ENCODE data around the gene EPHA10.

EPHA10 gene

DNA sequence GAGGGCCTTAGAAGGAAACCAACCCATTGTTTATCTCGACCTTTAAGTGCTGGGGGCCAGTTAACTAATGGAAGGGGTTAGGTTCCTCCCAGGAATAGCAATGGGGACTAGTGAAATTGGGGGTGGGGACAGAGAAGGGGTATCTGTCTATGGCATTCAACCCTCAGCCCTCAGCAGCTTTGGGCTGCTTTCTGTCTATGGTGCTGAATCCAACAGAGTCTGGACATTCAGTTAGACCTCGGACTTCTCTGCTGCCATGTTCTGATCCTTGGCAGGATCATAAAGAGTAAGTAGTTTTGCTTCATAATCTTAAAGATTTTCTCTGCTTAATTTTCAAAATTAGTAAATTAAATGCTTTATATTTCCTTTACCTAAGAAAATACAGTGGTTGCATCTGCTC, 2.6 kb upstream of the EPHA10 start:
- Histone ChIP-seq H3K27ac (ENCODE audit: insufficient read depth, low read depth, low read length, poor library complexity, severe bottlenecking) (no peak overlapping the region), H3K4me1 (ENCODE audit: control insufficient read depth, insufficient read depth, low read length) (peaks cover 8% of the 10 kb centered on the region), H3K36me3 (ENCODE audit: control insufficient read depth, insufficient read depth, low read length) (no peaks in the 10 kb centered on the region), H3K9me3 (ENCODE audit: control insufficient read depth, low read length) (no peaks in the 10 kb centered on the region), H3K27me3 (ENCODE audit: control insufficient read depth, insufficient read depth, low read length, poor library complexity, severe bottlenecking) (peaks cover 86% of the 10 kb centered on the region), H3K4me3 (ENCODE audit: insufficient read depth, low read depth, low read length) (no peak overlapping the region)
- 39 to 46% methylated on average over 2 of the region's 2 CpGs for WGBS, 2 experiments

DNA sequence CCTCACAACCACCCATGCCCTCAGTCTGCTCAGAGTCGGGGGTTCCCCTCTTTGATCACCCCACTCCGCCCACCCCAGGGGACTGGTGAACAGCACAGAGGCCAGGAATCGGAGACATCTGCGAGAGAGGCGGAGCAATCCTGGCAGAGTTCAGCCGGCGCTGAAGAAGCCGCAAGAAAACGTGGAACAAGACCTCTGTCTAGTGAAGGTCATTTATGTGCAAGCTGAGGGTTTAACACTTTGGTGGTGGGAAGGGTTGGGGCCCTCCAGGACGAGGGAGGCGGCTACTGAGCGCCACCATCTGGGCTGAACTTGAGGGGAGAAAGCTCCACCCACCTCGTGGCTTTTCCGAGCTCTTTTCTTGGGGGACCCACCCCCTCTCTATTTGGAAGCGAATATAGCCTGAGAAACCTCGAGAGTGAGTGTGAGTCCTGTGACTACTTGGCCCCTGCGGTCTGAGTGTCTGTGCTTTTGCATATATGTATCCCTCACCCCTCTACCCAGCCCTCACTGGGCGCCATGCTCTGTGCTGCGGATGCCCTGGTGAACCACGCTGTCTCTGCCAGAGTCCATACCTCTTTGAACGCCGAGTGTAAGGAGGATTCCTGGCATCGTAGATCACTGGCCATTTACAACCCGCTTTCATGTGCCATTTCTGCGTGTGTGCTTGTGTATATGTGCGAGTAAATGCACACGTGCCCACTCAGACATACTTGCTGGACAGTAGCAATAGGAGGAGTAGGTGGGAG, 1.2 kb upstream of the EPHA10 start:
- WGBS, 2 experiments, result 28 to 32% methylated on average over 27 of the region's 27 CpGs

DNA sequence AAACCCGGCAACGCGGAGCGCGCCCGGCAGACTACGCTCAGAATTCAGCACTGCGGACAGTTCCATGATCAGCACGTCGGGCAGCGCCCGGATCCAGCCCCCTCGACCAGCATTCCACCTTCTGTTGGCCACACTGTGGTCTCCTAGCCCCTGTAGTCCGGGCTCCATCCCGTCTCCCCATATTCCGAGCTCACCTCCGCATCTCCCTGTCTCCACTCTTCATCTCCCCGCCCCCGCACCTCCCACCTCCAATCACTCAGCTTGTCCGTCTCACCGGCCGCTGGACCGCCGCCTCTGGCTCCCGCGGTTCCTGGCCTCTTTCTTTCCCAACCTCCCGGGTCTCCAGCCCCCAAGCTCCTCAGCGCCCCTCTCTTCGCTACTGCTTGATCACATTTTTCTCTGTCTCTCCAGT, 500 bp downstream of the EPHA10 start:
- Histone ChIP-seq H3K27ac (ENCODE audit: insufficient read depth, low read depth, low read length, poor library complexity, severe bottlenecking) (no peak overlapping the region), H3K9me3 (ENCODE audit: control insufficient read depth, low read length) (no peaks in the 10 kb centered on the region), H3K4me1 (ENCODE audit: control insufficient read depth, insufficient read depth, low read length) (peaks cover 8% of the 10 kb centered on the region), H3K27me3 (ENCODE audit: control insufficient read depth, insufficient read depth, low read length, poor library complexity, severe bottlenecking) (peaks cover 100% of the 10 kb centered on the region), H3K4me3 (ENCODE audit: insufficient read depth, low read depth, low read length) (no peak overlapping the region), H3K36me3 (ENCODE audit: control insufficient read depth, insufficient read depth, low read length) (no peaks in the 10 kb centered on the region)
- 11% methylated on average over 29 of the region's 29 CpGs for WGBS, 2 experiments

More for the DNA sequence above, 1.2 kb upstream of the EPHA10 start:
- Histone ChIP-seq H3K27me3 (ENCODE audit: control insufficient read depth, insufficient read depth, low read length, poor library complexity, severe bottlenecking) (peaks cover 99% of the 10 kb centered on the region), H3K36me3 (ENCODE audit: control insufficient read depth, insufficient read depth, low read length) (no peaks in the 10 kb centered on the region), H3K27ac (ENCODE audit: insufficient read depth, low read depth, low read length, poor library complexity, severe bottlenecking) (no peak overlapping the region), H3K9me3 (ENCODE audit: control insufficient read depth, low read length) (no peaks in the 10 kb centered on the region), H3K4me3 (ENCODE audit: insufficient read depth, low read depth, low read length) (no peak overlapping the region), H3K4me1 (ENCODE audit: control insufficient read depth, insufficient read depth, low read length) (peaks cover 8% of the 10 kb centered on the region)

DNA sequence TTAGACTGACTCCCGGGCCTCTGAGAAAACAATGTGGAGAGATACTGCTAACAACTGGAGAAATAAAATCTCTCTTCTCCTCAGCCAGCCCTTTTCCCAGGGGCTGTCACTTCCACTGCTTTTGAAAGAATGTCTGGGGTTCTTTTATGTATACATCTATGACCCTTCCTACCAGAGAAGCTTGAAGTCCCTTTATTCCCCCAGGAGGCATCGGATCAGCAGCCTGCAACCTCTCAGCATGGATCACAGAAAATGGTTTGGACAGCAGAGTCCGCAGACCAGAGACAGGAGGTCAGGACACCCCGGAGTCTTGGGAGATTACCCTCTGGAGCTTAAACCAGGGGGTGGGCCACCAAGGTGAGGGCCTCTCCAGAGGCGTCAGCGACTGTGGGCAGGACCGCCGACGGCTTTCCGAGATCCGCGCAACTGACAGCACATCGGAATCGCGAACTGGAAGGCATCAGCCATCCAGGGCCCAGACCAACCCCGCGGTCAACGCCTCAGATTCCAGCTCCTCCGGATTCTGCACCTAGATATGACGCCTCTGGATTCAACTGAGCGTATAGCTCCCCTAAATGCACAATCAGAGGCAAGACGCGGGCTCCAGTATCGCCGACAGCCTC, 1.0 kb downstream of the EPHA10 start:
- Histone ChIP-seq H3K36me3 (ENCODE audit: control insufficient read depth, insufficient read depth, low read length) (no peaks in the 10 kb centered on the region), H3K4me3 (ENCODE audit: insufficient read depth, low read depth, low read length) (no peak overlapping the region), H3K27ac (ENCODE audit: insufficient read depth, low read depth, low read length, poor library complexity, severe bottlenecking) (no peak overlapping the region), H3K9me3 (ENCODE audit: control insufficient read depth, low read length) (no peaks in the 10 kb centered on the region), H3K4me1 (ENCODE audit: control insufficient read depth, insufficient read depth, low read length) (peaks cover 8% of the 10 kb centered on the region), H3K27me3 (ENCODE audit: control insufficient read depth, insufficient read depth, low read length, poor library complexity, severe bottlenecking) (peaks cover 100% of the 10 kb centered on the region)
- 36 to 39% methylated on average over 25 of the region's 25 CpGs for WGBS, 2 experiments

DNA sequence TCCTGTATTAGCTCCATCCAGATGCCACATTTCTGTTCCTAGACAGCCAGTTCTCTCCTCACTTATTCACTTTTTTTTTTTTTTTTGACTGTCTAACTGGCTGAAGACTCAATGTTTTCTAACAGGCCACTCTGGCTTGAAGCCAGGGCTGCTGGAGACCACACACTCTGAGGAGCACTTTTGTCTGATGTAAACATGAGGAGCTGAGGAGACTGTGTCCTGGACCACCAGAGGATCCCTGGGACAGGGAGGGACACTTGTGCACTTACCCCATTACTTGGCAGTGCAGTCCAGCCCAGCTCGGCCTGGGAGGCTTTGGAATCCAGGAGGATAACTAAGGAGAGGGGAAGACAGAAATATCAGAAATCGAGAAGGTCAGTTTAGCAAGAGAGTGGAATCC, 2.4 kb downstream of the EPHA10 start:
- H3K4me3 ChIP-seq (ENCODE audit: insufficient read depth, low read depth, low read length), result no peak overlapping the region
- H3K9me3 ChIP-seq (ENCODE audit: control insufficient read depth, low read length), result no peaks in the 10 kb centered on the region
- no peaks in the 10 kb centered on the region for H3K36me3 ChIP-seq (ENCODE audit: control insufficient read depth, insufficient read depth, low read length)
- peaks cover 100% of the 10 kb centered on the region for H3K27me3 ChIP-seq (ENCODE audit: control insufficient read depth, insufficient read depth, low read length, poor library complexity, severe bottlenecking)
- H3K4me1 ChIP-seq (ENCODE audit: control insufficient read depth, insufficient read depth, low read length), result peaks cover 8% of the 10 kb centered on the region
- 71% methylated on average over 2 of the region's 2 CpGs for WGBS, 2 experiments
- H3K27ac ChIP-seq (ENCODE audit: insufficient read depth, low read depth, low read length, poor library complexity, severe bottlenecking), result no peak overlapping the region

DNA sequence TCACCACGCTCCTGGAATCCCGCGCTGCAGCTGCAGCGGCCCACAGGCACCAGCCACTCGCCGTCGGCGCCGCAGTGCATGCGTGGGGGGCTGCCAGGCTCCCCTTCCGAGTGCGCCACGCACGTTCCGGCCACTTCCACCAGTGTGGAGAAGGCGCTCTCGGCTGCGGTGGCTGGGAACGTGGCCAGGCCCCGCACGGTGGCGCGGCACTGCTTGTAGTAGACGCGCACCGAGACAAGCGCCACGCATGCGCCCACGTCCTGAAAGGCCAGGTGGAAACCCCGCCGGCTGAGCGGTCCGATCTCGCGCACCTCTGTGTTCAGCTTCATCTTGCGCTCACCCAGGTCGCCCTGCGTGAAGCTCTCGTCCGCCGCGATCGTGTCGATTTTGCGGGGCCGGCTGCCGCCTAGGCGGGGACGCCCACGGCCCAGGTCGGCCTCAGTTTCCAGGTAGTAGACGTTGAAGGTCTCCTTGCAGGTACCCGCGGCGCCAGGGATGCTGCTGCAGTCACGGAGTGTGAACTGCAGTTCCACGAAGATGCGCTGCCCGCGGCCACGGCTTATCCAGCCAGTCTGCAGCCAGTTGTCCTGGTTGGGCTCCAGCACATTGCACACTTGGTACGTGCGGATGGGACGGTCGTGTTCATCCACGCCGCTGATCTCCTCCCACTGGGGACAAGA, 3.4 kb downstream of the EPHA10 start:
- 85 to 86% methylated on average over 68 of the region's 68 CpGs for WGBS, 2 experiments
- peaks cover 100% of the 10 kb centered on the region for H3K27me3 ChIP-seq (ENCODE audit: control insufficient read depth, insufficient read depth, low read length, poor library complexity, severe bottlenecking)
- H3K9me3 ChIP-seq (ENCODE audit: control insufficient read depth, low read length), result no peaks in the 10 kb centered on the region
- peaks cover 8% of the 10 kb centered on the region for H3K4me1 ChIP-seq (ENCODE audit: control insufficient read depth, insufficient read depth, low read length)
- no peak overlapping the region for H3K4me3 ChIP-seq (ENCODE audit: insufficient read depth, low read depth, low read length)
- no peaks in the 10 kb centered on the region for H3K36me3 ChIP-seq (ENCODE audit: control insufficient read depth, insufficient read depth, low read length)
- no peak overlapping the region for H3K27ac ChIP-seq (ENCODE audit: insufficient read depth, low read depth, low read length, poor library complexity, severe bottlenecking)

DNA sequence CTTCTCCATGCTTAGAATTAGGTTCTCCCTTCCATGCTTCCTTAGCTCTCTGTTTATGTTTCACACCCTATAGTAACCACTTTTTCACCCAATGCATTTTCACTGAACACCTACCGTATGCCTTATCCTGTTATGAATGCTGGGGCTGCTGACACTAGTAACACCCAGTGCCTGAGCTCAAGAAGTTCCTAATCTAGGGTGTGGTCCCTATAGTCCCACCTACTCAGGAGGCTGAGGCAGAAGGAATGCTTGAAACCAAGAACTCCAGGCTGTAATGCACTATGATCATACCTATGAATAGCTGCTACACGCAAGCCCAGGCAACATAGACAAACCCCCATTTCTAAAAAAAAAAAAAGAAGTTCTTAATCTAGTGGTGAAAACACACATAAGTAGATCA, 5.5 kb downstream of the EPHA10 start:
- no peak overlapping the region for H3K4me3 ChIP-seq (ENCODE audit: insufficient read depth, low read depth, low read length)
- H3K27ac ChIP-seq (ENCODE audit: insufficient read depth, low read depth, low read length, poor library complexity, severe bottlenecking), result no peak overlapping the region
- peaks cover 100% of the 10 kb centered on the region for H3K27me3 ChIP-seq (ENCODE audit: control insufficient read depth, insufficient read depth, low read length, poor library complexity, severe bottlenecking)
- no peaks in the 10 kb centered on the region for H3K9me3 ChIP-seq (ENCODE audit: control insufficient read depth, low read length)
- no peaks in the 10 kb centered on the region for H3K4me1 ChIP-seq (ENCODE audit: control insufficient read depth, insufficient read depth, low read length)
- H3K36me3 ChIP-seq (ENCODE audit: control insufficient read depth, insufficient read depth, low read length), result no peaks in the 10 kb centered on the region
- 77 to 87% methylated on average over 2 of the region's 2 CpGs for WGBS, 2 experiments

DNA sequence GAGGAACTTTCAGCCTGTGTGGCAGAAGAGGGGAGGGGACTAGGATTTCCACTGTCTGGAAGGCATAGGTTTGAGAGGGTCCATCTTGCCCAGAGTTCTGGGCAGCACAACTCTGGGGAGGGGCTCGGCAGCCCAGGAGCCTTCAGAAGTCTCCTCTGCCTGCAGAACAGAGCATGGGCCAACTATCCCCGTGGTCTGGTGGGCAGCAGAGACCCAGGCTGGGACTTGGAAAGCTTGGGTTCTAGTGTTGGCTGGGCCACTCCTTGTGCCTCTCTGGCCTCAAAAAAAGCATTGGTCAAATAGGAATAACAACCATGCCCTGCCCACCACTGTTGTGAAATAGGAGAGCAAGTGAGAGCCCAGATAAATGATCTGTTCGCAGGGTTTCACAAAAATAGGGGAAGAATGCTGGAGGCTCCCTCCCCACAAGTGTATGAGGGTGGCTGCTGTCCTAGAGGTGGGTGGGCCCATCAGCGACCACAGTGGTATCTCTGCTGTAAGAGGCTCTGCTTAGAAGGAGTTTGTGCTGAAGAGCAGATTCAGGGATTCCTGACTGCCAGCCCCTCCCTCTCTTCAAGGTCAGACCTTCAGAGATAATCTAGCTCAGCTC, 8.9 kb downstream of the EPHA10 start:
- no peak overlapping the region for H3K27ac ChIP-seq (ENCODE audit: insufficient read depth, low read depth, low read length, poor library complexity, severe bottlenecking)
- WGBS, 2 experiments, result 60 to 70% methylated on average over 4 of the region's 4 CpGs
- no peak overlapping the region for H3K4me3 ChIP-seq (ENCODE audit: insufficient read depth, low read depth, low read length)

DNA sequence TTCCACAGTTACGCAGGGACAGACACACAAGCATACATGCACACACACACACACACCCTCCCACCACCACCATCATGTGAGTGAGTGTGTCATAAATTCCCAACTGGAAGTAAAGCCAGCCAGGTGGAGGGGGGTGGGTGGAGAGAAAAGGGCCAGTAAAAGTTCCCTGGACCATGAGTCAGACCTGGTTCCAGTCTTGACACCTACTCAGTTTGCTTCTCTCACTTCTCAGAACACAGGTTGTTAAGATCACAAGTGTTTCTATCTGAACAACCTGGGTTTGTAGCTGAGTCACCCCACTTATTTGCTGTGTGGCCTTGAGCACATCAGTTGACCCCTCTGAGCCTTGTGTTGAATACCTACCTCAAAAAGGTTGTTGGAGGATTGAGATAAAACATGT, 9.6 kb downstream of the EPHA10 start:
- Histone ChIP-seq H3K27ac (ENCODE audit: insufficient read depth, low read depth, low read length, poor library complexity, severe bottlenecking) (no peak overlapping the region), H3K36me3 (ENCODE audit: control insufficient read depth, insufficient read depth, low read length) (no peaks in the 10 kb centered on the region), H3K4me3 (ENCODE audit: insufficient read depth, low read depth, low read length) (no peak overlapping the region), H3K27me3 (ENCODE audit: control insufficient read depth, insufficient read depth, low read length, poor library complexity, severe bottlenecking) (peaks cover 100% of the 10 kb centered on the region), H3K9me3 (ENCODE audit: control insufficient read depth, low read length) (no peaks in the 10 kb centered on the region), H3K4me1 (ENCODE audit: control insufficient read depth, insufficient read depth, low read length) (no peaks in the 10 kb centered on the region)
- no CpG with 5 or more reads among the region's 1 CpG for WGBS, 2 experiments

More for the DNA sequence above, 8.9 kb downstream of the EPHA10 start:
- Histone ChIP-seq H3K36me3 (ENCODE audit: control insufficient read depth, insufficient read depth, low read length) (no peaks in the 10 kb centered on the region), H3K27me3 (ENCODE audit: control insufficient read depth, insufficient read depth, low read length, poor library complexity, severe bottlenecking) (peaks cover 100% of the 10 kb centered on the region), H3K9me3 (ENCODE audit: control insufficient read depth, low read length) (no peaks in the 10 kb centered on the region), H3K4me1 (ENCODE audit: control insufficient read depth, insufficient read depth, low read length) (no peaks in the 10 kb centered on the region)

All from ectodermal cell (in vitro differentiated cells).